H9 (cell line): ENCODE data around the gene PAXX. TPM values are rescaled to one million over a fixed set of nuclear protein-coding genes. Genes with fewer than 3 reads are reported as not detected.

ENCODE experiments used
- DNase-seq: peaks from one replicate; pipeline ENCODE4 v3.0.0-alpha.2; 2017
- H2AFZ ChIP-seq: one replicate; pipeline ENCODE4 v1.6.1; 2013; ENCODE audit warnings: mild to moderate bottlenecking, low read length, control low read depth, moderate library complexity
- H2AK5ac ChIP-seq: 2 replicates; pipeline ENCODE4 v1.6.1; 2013; ENCODE audit warnings: low read length, control low read depth, mixed read lengths; ENCODE audit not compliant: insufficient read length
- H2BK120ac ChIP-seq: one replicate; pipeline ENCODE4 v1.6.1; 2013; ENCODE audit warnings: low read depth, mild to moderate bottlenecking, low read length, control low read depth, inconsistent platforms; ENCODE audit not compliant: poor library complexity, severe bottlenecking
- H2BK12ac ChIP-seq: 2 replicates; pipeline ENCODE4 v1.6.1; 2013; ENCODE audit warnings: low read length, control low read depth, mixed read lengths, low read depth; ENCODE audit not compliant: insufficient read length
- H2BK15ac ChIP-seq: 2 replicates; pipeline ENCODE4 v1.6.1; 2013; ENCODE audit warnings: low read depth, low read length, control low read depth
- H2BK20ac ChIP-seq: one replicate; pipeline ENCODE4 v1.6.1; 2013; ENCODE audit warnings: low read depth, mild to moderate bottlenecking, low read length, control low read depth, inconsistent platforms; ENCODE audit not compliant: poor library complexity, severe bottlenecking
- H2BK5ac ChIP-seq: 2 replicates; pipeline ENCODE4 v1.6.1; 2013; ENCODE audit warnings: low read length, control low read depth, mixed read lengths; ENCODE audit not compliant: insufficient read length
- H3K14ac ChIP-seq: 2 replicates; pipeline ENCODE4 v1.6.1; 2013; ENCODE audit warnings: low read length, control low read depth; ENCODE audit not compliant: insufficient read depth
- H3K18ac ChIP-seq: 2 replicates; pipeline ENCODE4 v1.6.1; 2013; ENCODE audit warnings: low read depth, mild to moderate bottlenecking, mixed read lengths, low read length, control low read depth; ENCODE audit not compliant: insufficient read length
- H3K23ac ChIP-seq: 2 replicates; pipeline ENCODE4 v1.6.1; 2013; ENCODE audit warnings: low read length, control low read depth, mixed read lengths, low read depth; ENCODE audit not compliant: insufficient read length
- H3K23me2 ChIP-seq: 2 replicates; pipeline ENCODE4 v1.6.1; 2013; ENCODE audit warnings: low read depth, mild to moderate bottlenecking, mixed read lengths, low read length, control low read depth; ENCODE audit not compliant: insufficient read length, poor library complexity, severe bottlenecking
- H3K27ac ChIP-seq: 2 replicates; pipeline ENCODE4 v1.5.1; 2013; ENCODE audit warnings: low read length, control low read depth, mixed read lengths, low read depth; ENCODE audit not compliant: insufficient read length
- H3K27me3 ChIP-seq: 2 replicates; pipeline ENCODE4 v1.6.1; 2013; ENCODE audit warnings: low read length, control low read depth, inconsistent platforms; ENCODE audit not compliant: insufficient read depth
- H3K4ac ChIP-seq: 2 replicates; pipeline ENCODE4 v1.6.1; 2013; ENCODE audit warnings: low read depth, mild to moderate bottlenecking, control low read depth, inconsistent platforms, low read length, moderate library complexity
- H3K4me1 ChIP-seq: 2 replicates; pipeline ENCODE4 v1.6.1; 2013; ENCODE audit warnings: low read length, control low read depth, inconsistent platforms; ENCODE audit not compliant: insufficient read depth
- H3K4me2 ChIP-seq: 2 replicates; pipeline ENCODE4 v1.6.1; 2013; ENCODE audit warnings: low read length, control low read depth, mixed read lengths; ENCODE audit not compliant: insufficient read length, insufficient read depth
- H3K56ac ChIP-seq: 2 replicates; pipeline ENCODE4 v1.6.1; 2013; ENCODE audit warnings: low read depth, mild to moderate bottlenecking, mixed read lengths, low read length, control low read depth; ENCODE audit not compliant: insufficient read length
- H3K79me1 ChIP-seq: 2 replicates; pipeline ENCODE4 v1.6.1; 2013; ENCODE audit warnings: low read depth, mild to moderate bottlenecking, moderate library complexity, low read length, control low read depth, inconsistent platforms; ENCODE audit not compliant: insufficient read depth, poor library complexity, severe bottlenecking
- H3K79me2 ChIP-seq: 2 replicates; pipeline ENCODE4 v1.6.1; 2013; ENCODE audit warnings: low read length, control low read depth, inconsistent platforms; ENCODE audit not compliant: insufficient read depth
- H3K9ac ChIP-seq: 2 replicates; pipeline ENCODE4 v1.6.1; 2013; ENCODE audit warnings: low read length, control low read depth, mixed read lengths; ENCODE audit not compliant: insufficient read length; ENCODE audit errors: extremely low read depth
- H3K9me3 ChIP-seq: one replicate; pipeline ENCODE4 v1.6.1; 2013; ENCODE audit warnings: low read depth, low read length, inconsistent platforms; ENCODE audit not compliant: control insufficient read depth
- H3T11ph ChIP-seq: one replicate; pipeline ENCODE4 v1.6.1; 2013; ENCODE audit warnings: mild to moderate bottlenecking, low read length, control low read depth, inconsistent platforms
- H4K20me1 ChIP-seq: one replicate; pipeline ENCODE4 v1.6.1; 2013; ENCODE audit not compliant: control insufficient read depth, insufficient read length, insufficient read depth
- H4K5ac ChIP-seq: 2 replicates; pipeline ENCODE4 v1.6.1; 2013; ENCODE audit warnings: low read depth, mild to moderate bottlenecking, mixed read lengths, low read length, control low read depth; ENCODE audit not compliant: insufficient read length
- H4K8ac ChIP-seq: replicated peaks from 2 replicates; pipeline ENCODE4 v1.6.1; 2013; ENCODE audit warnings: low read length, control low read depth, mixed read lengths, low read depth; ENCODE audit not compliant: insufficient read length
- H4K91ac ChIP-seq: 2 replicates; pipeline ENCODE4 v1.6.1; 2013; ENCODE audit warnings: low read depth, mild to moderate bottlenecking, moderate library complexity, mixed read lengths, low read length, control low read depth; ENCODE audit not compliant: insufficient read length
- H3K27ac Mint-ChIP-seq, 3 experiments: 2 replicates in 2 of 3; 3 replicates in 1 of 3; pipeline ENCODE4 v1.8.0; 2020 to 2021; ENCODE audit warnings: mixed read lengths in 3 of 3, mild to moderate bottlenecking in 1 of 3, moderate library complexity in 1 of 3
- H3K27me3 Mint-ChIP-seq: 2 replicates; pipeline ENCODE4 v1.8.0; 2021; ENCODE audit warnings: low read depth, mild to moderate bottlenecking, moderate library complexity, mixed read lengths
- H3K36me3 Mint-ChIP-seq, 3 experiments: 2 replicates in 2 of 3; 3 replicates in 1 of 3; pipeline ENCODE4 v1.8.0; 2020 to 2021; ENCODE audit warnings: low read depth in 3 of 3, mixed read lengths in 3 of 3; ENCODE audit not compliant: insufficient read depth in 1 of 3
- H3K4me1 Mint-ChIP-seq, 2 experiments: 2 replicates each; pipeline ENCODE4 v1.8.0; 2020; ENCODE audit warnings: mixed read lengths in 2 of 2
- H3K4me3 Mint-ChIP-seq, 2 experiments: 2 replicates in 1 of 2; 3 replicates in 1 of 2; pipeline ENCODE4 v1.8.0; 2020 to 2021; ENCODE audit warnings: mild to moderate bottlenecking in 2 of 2, mixed read lengths in 2 of 2, moderate library complexity in 1 of 2
- H3K9me3 Mint-ChIP-seq, 2 experiments: 2 replicates in 1 of 2; 3 replicates in 1 of 2; pipeline ENCODE4 v1.8.0; 2020; ENCODE audit warnings: mild to moderate bottlenecking in 2 of 2, mixed read lengths in 2 of 2, moderate library complexity in 1 of 2
- CTCF ChIP-seq: fragments of 200-600 bp; sonication (generic); conservative IDR thresholded peaks from 3 replicates; pipeline ENCODE4 v1.8.0; 2021; ENCODE audit warnings: antibody characterized with exemption, mild to moderate bottlenecking
- WGBS: extraction: QIAGEN DNeasy Blood & Tissue Kit; methylation state at CpG from one replicate; pipeline ENCODE4 v1.1.7; 2013; ENCODE audit warnings: missing lambda C conversion rate, low lambda C conversion rate, mixed read lengths; ENCODE audit not compliant: insufficient read length; ENCODE audit errors: extremely low coverage; 5-methylcytosine and 5-hydroxymethylcytosine counted together
- total RNA-seq: library from RNA; stranded (reverse); gene quantifications from 2 replicates; pipeline ENCODE4 v1.2.1, GENCODE V29; 2021

The PAXX gene
- total RNA-seq, 1 experiment from 2014 or later: 51.2 TPM

GRCh38 chr9:136969150-136969549, 23.1 kb upstream of the PAXX start:
- Histone ChIP-seq H2BK12ac (no peak overlapping the region), H3K18ac (no peak overlapping the region), H4K5ac (no peak overlapping the region), H2BK5ac (no peak overlapping the region), H4K8ac (no peak overlapping the region), H3T11ph (no peak overlapping the region), H3K27me3 (no peaks in the 10 kb centered on the region), H3K27ac (no peak overlapping the region), H3K4me2 (no peak overlapping the region), H3K14ac (0 out of 2 replicates have a peak overlapping the region, but pooled peaks have one; percentile 16), H2AFZ (no peak overlapping the region), H3K79me2 (no peaks in the 10 kb centered on the region), H2BK20ac (no peak overlapping the region), H3K56ac (no peak overlapping the region), H2BK120ac (no peak overlapping the region), H4K91ac (no peak overlapping the region), H3K4ac (no peak overlapping the region), H3K23me2 (no peaks in the 10 kb centered on the region), H2AK5ac (no peak overlapping the region), H3K9me3 (no peaks in the 10 kb centered on the region), H3K23ac (no peak overlapping the region), H2BK15ac (no peak overlapping the region), H4K20me1 (no peaks in the 10 kb centered on the region), H3K9ac (no peak overlapping the region), H3K4me1 (peaks cover 2% of the 10 kb centered on the region; the same call in 1 of the 2 replicates), H3K79me1 (no peaks in the 10 kb centered on the region)
- DNase-seq: no peak
- TF ChIP-seq CTCF: no peak
- H3K9me3 Mint-ChIP-seq: no peaks in the 10 kb centered on the region
- H3K27me3 Mint-ChIP-seq: peaks cover 16% of the 10 kb centered on the region
- WGBS: no CpG with 5 or more reads among the region's 17 CpGs
- H3K4me3 Mint-ChIP-seq: no peak overlapping the region
- H3K4me1 Mint-ChIP-seq: peaks cover 7 to 12% of the 10 kb centered on the region in 2 experiments
- no peak overlapping the region for H3K27ac Mint-ChIP-seq
- no peaks in the 10 kb centered on the region for H3K36me3 Mint-ChIP-seq
